Neural crest cell (in vitro differentiated cells): ENCODE data around the gene PERM1. TPM values are rescaled to one million over a fixed set of nuclear protein-coding genes. Genes with fewer than 3 reads are reported as not detected.
"Not testable (repeated sequence)": the region's sequence is repeated elsewhere in the genome, so short reads cannot be mapped to it uniquely, and the experiment has no call there.

Experiments used
- DNase-seq: peaks from one replicate; pipeline ENCODE4 v3.0.0; 2021; ENCODE audit warnings: low read depth, mixed read lengths, low spot score
- H3K27ac Mint-ChIP-seq: one replicate; pipeline ENCODE4 v1.8.0; 2021; ENCODE audit warnings: mild to moderate bottlenecking, mixed read lengths; ENCODE audit not compliant: unreplicated experiment
- H3K27me3 Mint-ChIP-seq: 2 replicates; pipeline ENCODE4 v1.8.0; 2021; ENCODE audit warnings: low read depth, mild to moderate bottlenecking, mixed read lengths
- H3K36me3 Mint-ChIP-seq: 2 replicates; pipeline ENCODE4 v1.8.0; 2021; ENCODE audit warnings: low read depth, mild to moderate bottlenecking, mixed read lengths
- H3K4me1 Mint-ChIP-seq: 2 replicates; pipeline ENCODE4 v1.8.0; 2021; ENCODE audit warnings: mixed read lengths
- H3K4me3 Mint-ChIP-seq: one replicate; pipeline ENCODE4 v1.8.0; 2021; ENCODE audit warnings: mild to moderate bottlenecking, mixed read lengths
- H3K9me3 Mint-ChIP-seq: 2 replicates; pipeline ENCODE4 v1.8.0; 2021; ENCODE audit warnings: mixed read lengths
- total RNA-seq: library from RNA; stranded (reverse); gene quantifications from 2 replicates; pipeline ENCODE4 v1.2.1, GENCODE V29; 2021
- TF ChIP-seq, protein P1 (sequence below): fragments of 200-600 bp; sonication (generic); conservative IDR thresholded peaks from 2 replicates; pipeline ENCODE4 v1.5.0; 2021; ENCODE audit warnings: antibody characterized with exemption, mild to moderate bottlenecking

PERM1 gene
- total RNA-seq, 1 donor from 2014 or later, result not detected

DNA sequence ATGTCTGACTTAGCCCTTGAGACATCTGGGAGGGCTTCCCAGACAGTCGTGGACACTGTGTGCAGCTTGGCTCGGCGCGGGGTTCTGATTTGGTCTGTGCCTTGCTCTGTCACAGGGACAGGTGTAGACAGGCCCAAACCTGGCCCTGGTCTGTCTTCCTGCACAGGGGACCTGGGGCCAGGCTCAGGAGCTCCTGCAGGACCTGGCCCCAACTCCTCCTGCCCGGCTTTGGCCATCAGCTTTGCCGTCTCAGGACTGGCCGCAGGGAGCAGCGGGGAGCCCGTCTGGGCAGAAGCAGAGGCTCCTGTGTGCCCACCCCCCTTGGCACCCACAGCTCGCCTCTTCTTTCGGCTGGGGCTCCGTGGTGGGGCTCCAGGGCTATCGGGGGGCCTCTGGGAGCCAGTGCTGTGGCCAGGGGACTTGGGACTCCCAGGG is 1.7 kb downstream of the PERM1 start:
- TF ChIP-seq, protein P1, sequence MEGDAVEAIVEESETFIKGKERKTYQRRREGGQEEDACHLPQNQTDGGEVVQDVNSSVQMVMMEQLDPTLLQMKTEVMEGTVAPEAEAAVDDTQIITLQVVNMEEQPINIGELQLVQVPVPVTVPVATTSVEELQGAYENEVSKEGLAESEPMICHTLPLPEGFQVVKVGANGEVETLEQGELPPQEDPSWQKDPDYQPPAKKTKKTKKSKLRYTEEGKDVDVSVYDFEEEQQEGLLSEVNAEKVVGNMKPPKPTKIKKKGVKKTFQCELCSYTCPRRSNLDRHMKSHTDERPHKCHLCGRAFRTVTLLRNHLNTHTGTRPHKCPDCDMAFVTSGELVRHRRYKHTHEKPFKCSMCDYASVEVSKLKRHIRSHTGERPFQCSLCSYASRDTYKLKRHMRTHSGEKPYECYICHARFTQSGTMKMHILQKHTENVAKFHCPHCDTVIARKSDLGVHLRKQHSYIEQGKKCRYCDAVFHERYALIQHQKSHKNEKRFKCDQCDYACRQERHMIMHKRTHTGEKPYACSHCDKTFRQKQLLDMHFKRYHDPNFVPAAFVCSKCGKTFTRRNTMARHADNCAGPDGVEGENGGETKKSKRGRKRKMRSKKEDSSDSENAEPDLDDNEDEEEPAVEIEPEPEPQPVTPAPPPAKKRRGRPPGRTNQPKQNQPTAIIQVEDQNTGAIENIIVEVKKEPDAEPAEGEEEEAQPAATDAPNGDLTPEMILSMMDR, result no peak
- Mint-ChIP-seq H3K27me3 (peaks cover 31% of the 10 kb centered on the region), H3K9me3 (peaks cover 3% of the 10 kb centered on the region), H3K4me1 (peaks cover 3% of the 10 kb centered on the region), H3K4me3 (no peak overlapping the region), H3K27ac (no peak overlapping the region), H3K36me3 (peaks cover 3% of the 10 kb centered on the region)
- no peak for DNase-seq

- H3K4me3 Mint-ChIP-seq, result no peak overlapping the region
- TF ChIP-seq, protein P1, result no peak
- peaks cover 3% of the 10 kb centered on the region for H3K36me3 Mint-ChIP-seq
- H3K4me1 Mint-ChIP-seq, result peaks cover 3% of the 10 kb centered on the region
- peaks cover 31% of the 10 kb centered on the region for H3K27me3 Mint-ChIP-seq
- H3K9me3 Mint-ChIP-seq, result peaks cover 3% of the 10 kb centered on the region
- no peak for DNase-seq
- no peak overlapping the region for H3K27ac Mint-ChIP-seq
These were observed 2.2 kb downstream of the PERM1 start for GRCh38 chr1:979744-980072.

DNA sequence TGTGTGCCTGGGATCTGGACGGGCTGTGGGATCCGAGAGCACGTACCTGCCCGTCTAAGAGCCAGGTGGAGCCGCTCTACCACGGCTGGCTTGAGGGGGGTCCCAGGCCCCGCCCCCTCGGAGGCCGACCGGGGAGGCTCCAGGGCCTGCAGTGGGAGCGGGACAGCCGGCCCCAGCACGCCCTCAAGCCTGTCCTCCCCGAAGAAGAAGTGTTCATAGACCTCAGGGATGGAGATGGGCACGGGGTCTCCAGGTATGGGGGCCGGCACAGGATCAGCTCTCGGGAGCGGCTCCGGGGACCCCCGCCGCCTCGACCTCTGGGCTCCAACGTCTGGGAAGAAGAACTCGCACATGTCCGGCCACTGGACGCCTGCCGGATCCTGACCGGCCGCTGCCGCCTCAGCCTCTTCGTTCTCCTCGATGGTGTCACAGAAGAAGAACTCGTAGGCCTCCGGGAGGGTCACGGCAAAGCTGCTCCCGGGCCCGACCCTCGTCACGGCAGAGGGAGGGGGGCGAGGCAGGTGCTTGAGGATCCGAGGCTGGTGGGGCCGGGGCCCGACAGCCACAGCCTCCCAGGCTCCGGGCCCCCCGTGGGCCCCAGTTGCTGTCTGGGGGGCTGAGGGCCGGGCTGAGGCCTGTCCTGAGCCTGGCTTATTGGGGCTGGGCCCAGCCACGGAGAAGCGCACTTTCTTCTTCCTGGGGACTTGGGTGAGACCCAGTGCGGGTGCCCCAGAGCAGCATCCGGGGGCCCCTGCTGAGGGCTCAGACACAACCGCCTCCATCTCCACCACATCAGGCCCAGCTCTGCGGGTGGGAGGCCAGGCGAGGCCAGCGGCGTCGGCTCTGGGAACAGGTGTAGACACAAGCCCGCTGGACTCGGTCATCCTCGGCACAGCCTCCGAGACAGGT is 2.8 kb downstream of the PERM1 start:
- peaks cover 3% of the 10 kb centered on the region for H3K4me1 Mint-ChIP-seq
- TF ChIP-seq, protein P1, result no peak
- H3K27ac Mint-ChIP-seq, result no peak overlapping the region
- no peak for DNase-seq
- peaks cover 29% of the 10 kb centered on the region for H3K27me3 Mint-ChIP-seq
- peaks cover 3% of the 10 kb centered on the region for H3K36me3 Mint-ChIP-seq
- peaks cover 3% of the 10 kb centered on the region for H3K9me3 Mint-ChIP-seq
- H3K4me3 Mint-ChIP-seq, result no peak overlapping the region

- H3K27me3 Mint-ChIP-seq, result peaks cover 24% of the 10 kb centered on the region
- H3K27ac Mint-ChIP-seq, result no peak overlapping the region
- peaks cover 3% of the 10 kb centered on the region for H3K4me1 Mint-ChIP-seq
- H3K36me3 Mint-ChIP-seq, result peaks cover 3% of the 10 kb centered on the region
- no peak for DNase-seq
- peaks cover 3% of the 10 kb centered on the region for H3K9me3 Mint-ChIP-seq
- H3K4me3 Mint-ChIP-seq, result no peak overlapping the region
- TF ChIP-seq, protein P1, result no peak
These were observed 3.6 kb downstream of the PERM1 start for GRCh38 chr1:978069-978834.

GRCh38 chr1:976791-977190 is 5.1 kb downstream of the PERM1 start:
- not testable (repeated sequence) for H3K27ac Mint-ChIP-seq, H3K9me3 Mint-ChIP-seq, H3K4me3 Mint-ChIP-seq, H3K36me3 Mint-ChIP-seq, DNase-seq, H3K4me1 Mint-ChIP-seq
- H3K27me3 Mint-ChIP-seq, result peaks cover 22% of the 10 kb centered on the region
